Nephron (organoid): ENCODE data around the gene COL20A1.

Source experiments
- H3K27ac Mint-ChIP-seq, 3 experiments: 2 replicates each; pipeline ENCODE4 v1.8.0; 2020; ENCODE audit warnings: mixed read lengths in 3 of 3, mild to moderate bottlenecking in 2 of 3, moderate library complexity in 1 of 3
- H3K27me3 Mint-ChIP-seq: 2 replicates; pipeline ENCODE4 v1.8.0; 2021; ENCODE audit warnings: low read depth, mild to moderate bottlenecking, moderate library complexity, mixed read lengths
- H3K36me3 Mint-ChIP-seq: 2 replicates; pipeline ENCODE4 v1.8.0; 2020; ENCODE audit warnings: low read depth, mixed read lengths
- H3K4me1 Mint-ChIP-seq: 2 replicates; pipeline ENCODE4 v1.8.0; 2020; ENCODE audit warnings: mixed read lengths
- H3K4me3 Mint-ChIP-seq, 3 experiments: 2 replicates each; pipeline ENCODE4 v1.8.0; 2020; ENCODE audit warnings: mild to moderate bottlenecking in 3 of 3, mixed read lengths in 3 of 3, moderate library complexity in 2 of 3
- H3K9me3 Mint-ChIP-seq: 2 replicates; pipeline ENCODE4 v1.8.0; 2020; ENCODE audit warnings: mixed read lengths
- TF ChIP-seq, protein P1 (sequence below), 3 experiments: fragments of 200-600 bp; sonication (generic); IDR thresholded peaks; one replicate each; pipeline ENCODE4 v1.5.0; 2021; ENCODE audit warnings: antibody characterized with exemption in 3 of 3; ENCODE audit not compliant: unreplicated experiment in 3 of 3

COL20A1 gene

DNA sequence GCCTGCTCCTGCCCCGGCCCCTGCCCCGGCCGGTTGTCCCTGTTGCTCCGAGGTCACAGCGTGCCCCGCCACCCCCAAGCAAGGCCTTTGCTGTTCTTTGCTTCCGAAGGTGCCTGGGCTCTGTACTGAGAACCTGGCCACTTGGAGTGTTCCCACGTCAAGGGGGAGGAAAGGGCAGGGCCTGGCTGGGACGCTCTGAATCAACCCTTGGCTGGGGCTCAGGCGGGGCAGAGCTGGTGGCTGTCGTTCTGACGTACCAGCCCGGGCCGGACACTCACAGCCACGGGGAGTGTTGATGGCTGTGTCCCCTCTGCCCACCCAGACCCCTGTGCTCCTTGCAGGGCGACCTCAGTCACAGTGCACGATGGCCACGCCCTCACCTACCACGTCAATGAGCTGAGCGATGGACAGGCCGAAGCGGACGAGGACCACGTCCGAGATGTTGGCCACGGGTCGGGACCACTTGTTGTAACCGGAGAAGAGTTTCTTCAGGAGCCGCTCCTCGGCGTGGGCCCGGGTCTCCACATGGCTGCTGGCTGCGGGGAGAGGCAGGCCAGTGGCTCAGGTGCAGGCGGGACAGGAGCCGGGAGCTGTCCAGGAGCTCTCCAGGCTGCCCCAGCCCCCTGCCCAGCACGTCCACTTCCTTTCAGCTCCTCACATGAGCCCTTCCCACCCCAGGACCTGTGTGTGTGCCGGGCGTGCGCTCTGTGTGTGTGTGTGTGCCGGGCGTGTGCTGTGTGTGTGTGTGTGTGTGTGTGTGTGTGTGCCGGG, 66.4 kb downstream of the COL20A1 start:
- Mint-ChIP-seq H3K27ac (no peak overlapping the region), H3K4me1 (peaks cover 8% of the 10 kb centered on the region), H3K4me3 (peak overlapping the region in 1 of 3 experiments; percentile 55), H3K27me3 (peaks cover 36% of the 10 kb centered on the region), H3K9me3 (no peaks in the 10 kb centered on the region), H3K36me3 (no peaks in the 10 kb centered on the region)
- TF ChIP-seq, protein P1, sequence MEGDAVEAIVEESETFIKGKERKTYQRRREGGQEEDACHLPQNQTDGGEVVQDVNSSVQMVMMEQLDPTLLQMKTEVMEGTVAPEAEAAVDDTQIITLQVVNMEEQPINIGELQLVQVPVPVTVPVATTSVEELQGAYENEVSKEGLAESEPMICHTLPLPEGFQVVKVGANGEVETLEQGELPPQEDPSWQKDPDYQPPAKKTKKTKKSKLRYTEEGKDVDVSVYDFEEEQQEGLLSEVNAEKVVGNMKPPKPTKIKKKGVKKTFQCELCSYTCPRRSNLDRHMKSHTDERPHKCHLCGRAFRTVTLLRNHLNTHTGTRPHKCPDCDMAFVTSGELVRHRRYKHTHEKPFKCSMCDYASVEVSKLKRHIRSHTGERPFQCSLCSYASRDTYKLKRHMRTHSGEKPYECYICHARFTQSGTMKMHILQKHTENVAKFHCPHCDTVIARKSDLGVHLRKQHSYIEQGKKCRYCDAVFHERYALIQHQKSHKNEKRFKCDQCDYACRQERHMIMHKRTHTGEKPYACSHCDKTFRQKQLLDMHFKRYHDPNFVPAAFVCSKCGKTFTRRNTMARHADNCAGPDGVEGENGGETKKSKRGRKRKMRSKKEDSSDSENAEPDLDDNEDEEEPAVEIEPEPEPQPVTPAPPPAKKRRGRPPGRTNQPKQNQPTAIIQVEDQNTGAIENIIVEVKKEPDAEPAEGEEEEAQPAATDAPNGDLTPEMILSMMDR (IDR thresholded peaks at IDR 0.05; ENCODE audit: unreplicated experiment in 3 of 3), result no peak

DNA sequence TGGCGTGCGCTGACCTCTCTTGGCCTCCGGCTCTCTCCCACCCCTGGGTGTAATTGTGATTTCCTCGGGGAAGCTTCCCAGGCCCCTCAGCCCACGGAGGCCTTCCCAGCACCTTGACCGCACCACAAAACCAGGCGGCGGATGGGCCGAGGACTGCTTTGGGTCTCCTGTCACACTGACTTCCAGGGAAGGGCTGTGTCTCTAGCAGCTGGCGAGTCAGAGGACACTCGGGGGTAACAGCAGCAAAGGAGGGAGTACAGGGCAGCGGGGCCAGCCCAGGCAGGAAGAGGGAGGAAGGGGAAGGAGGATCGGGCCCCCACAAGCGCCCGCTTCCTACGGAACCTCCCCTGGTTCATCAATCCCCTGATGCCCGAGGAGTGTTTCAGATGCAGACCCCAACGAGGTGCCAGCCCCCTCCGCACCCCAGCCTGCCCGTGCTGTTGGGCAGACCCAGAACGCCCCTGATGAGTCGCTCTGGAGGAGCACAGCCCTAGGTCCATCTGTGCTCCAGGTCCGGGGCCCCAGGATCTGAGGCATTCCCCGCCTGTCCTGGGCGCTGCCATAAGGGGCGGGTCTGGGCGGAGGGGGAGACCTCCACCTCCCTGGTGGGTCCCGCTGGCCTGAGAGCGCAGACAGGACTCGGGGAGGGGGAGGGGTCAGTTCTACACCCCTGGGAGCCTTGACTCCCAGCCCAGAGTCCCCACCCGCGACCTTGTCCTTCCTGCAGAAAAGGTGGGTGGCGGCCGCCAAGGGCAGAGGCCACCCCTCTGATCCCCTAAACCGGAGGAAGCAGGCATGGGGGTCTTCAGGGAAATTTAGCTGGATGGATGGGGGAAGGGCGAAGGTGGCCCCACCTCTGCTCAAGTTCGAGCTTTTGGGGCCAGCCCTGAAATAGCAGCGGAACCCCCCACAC, 67.2 kb downstream of the COL20A1 start:
- TF ChIP-seq, protein P1 (IDR thresholded peaks at IDR 0.05; ENCODE audit: unreplicated experiment in 3 of 3), result no peak
- peak overlapping the region; percentile 42 to 68 (median 65) for H3K4me3 Mint-ChIP-seq
- H3K9me3 Mint-ChIP-seq, result no peaks in the 10 kb centered on the region
- H3K36me3 Mint-ChIP-seq, result no peaks in the 10 kb centered on the region
- no peak overlapping the region for H3K27ac Mint-ChIP-seq
- H3K4me1 Mint-ChIP-seq, result peaks cover 8% of the 10 kb centered on the region
- H3K27me3 Mint-ChIP-seq, result peaks cover 37% of the 10 kb centered on the region

DNA sequence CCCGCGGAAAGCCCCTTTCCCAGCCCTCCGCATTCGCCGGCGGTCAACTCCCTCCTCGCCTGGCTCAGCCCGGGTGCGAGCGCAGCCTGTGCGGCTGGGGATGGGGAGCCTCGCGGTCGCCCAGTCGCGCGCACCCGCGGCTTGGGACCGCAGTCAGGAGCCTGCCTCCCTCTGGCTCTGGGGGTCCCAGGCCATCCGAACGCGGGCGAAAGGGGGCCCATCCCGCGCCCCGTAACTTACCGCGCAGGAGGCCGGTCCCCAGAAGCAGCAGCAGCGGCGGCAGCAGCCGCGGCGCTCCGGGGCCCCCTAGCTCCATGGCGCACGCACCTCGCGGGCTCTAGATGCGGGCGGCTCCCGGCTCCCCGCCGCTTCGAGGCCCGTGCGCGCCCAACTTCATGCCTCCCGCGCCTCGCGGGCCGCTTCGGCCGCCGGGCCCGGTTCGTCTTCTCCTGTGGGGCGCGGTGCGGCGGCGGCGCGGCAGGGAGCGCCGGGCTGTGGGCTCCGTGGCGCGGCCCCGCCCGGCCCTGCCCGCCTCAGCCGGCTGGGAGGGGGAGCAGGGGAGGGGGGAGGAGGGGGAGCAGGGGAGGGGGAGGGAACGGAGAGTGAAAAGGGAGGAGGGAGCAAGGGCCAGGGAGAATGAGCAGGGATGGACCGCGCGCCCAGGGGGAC, 68.0 kb downstream of the COL20A1 start, which contains the start of gene CHRNA4:
Gene CHRNA4 (minus strand): TSS at position 500 of the 669 bp plus-strand sequence. CDS start 184 bp downstream, at position 316.
- TF ChIP-seq, protein P1 (IDR thresholded peaks at IDR 0.05; ENCODE audit: unreplicated experiment in 3 of 3), result no peak
- no peaks in the 10 kb centered on the region for H3K9me3 Mint-ChIP-seq
- no peaks in the 10 kb centered on the region for H3K36me3 Mint-ChIP-seq
- peak within 1 kb of the TSS in 1 of 3 experiments; percentile 68 for H3K4me3 Mint-ChIP-seq
- peaks cover 8% of the 10 kb centered on the region for H3K4me1 Mint-ChIP-seq
- peaks cover 37% of the 10 kb centered on the region for H3K27me3 Mint-ChIP-seq
- peak within 1 kb of the TSS in 1 of 3 experiments; percentile 59 for H3K27ac Mint-ChIP-seq

DNA sequence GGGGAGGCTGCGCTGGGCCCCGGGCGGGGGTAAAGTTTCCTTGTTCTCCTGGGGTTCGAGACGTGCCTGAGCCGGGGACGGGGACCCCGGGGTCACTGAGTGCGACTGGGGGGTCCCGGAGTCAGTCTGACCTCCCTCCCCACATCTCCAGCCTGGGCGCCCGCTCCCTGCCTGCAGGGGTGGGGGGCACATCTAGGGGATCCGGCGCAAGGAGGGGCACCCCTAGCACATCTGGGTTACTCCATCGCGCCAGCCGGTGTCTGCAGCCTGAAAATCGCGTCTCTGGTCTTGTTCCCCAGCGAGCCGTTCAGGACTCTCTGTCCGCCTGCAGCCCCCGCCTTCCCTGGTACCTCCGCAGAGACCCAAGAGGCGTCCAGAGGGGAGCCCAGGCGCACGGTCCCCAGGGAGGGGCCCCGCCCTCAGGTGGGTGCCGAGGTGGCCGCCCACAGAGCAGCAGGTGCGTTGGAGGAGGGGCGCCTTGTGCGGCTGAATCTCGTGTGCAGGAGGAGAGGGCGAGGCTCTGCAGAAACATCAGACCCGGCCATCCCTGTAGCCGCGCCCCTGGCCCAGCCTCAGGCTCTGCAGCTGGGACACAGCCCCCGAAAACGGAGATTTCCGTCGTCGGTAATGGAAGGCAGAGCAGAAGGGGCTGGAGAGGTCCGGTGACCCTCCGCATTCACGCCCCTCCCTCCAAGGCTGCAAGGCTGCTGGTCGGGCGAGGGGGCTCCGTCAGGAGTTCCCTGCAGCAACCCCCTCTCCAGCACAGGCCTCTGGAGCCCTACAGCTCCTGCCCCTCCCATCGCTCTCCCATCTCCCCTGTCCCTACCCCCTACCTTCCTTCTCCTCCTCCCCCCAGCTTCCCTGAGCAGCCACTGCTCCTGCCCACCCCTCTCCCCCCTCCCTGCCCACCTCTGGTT, 68.8 kb downstream of the COL20A1 start:
- peak overlapping the region in 1 of 3 experiments; percentile 59 for H3K27ac Mint-ChIP-seq
- TF ChIP-seq, protein P1 (IDR thresholded peaks at IDR 0.05; ENCODE audit: unreplicated experiment in 3 of 3), result no peak

More for the DNA sequence above, 68.8 kb downstream of the COL20A1 start:
- peaks cover 8% of the 10 kb centered on the region for H3K4me1 Mint-ChIP-seq
- no peaks in the 10 kb centered on the region for H3K9me3 Mint-ChIP-seq
- H3K4me3 Mint-ChIP-seq, result peak overlapping the region in 2 of 3 experiments; percentile 63 to 67
- no peaks in the 10 kb centered on the region for H3K36me3 Mint-ChIP-seq
- H3K27me3 Mint-ChIP-seq, result peaks cover 37% of the 10 kb centered on the region
